Measurements from ENCODE around the gene BCL2L15.
A peak's percentile ranks its signal among the peaks of the same experiment; 100 is the strongest.

Gene BCL2L15

GRCh38 chr1:113890816-113891215 lies 3.4 kb upstream of the BCL2L15 start:
- H3K27me3 ChIP-seq (ENCODE audit: insufficient read depth, low read length, poor library complexity) = no peaks in the 10 kb centered on the region
- DNase-seq (no peak), ATAC-seq (ENCODE audit: insufficient read depth, low read depth) (no peak)
- no peaks in the 10 kb centered on the region for H3K9me3 ChIP-seq (ENCODE audit: insufficient read depth, low read length, severe bottlenecking)
- H3K79me2 ChIP-seq (ENCODE audit: insufficient read depth, low read length) = no peaks in the 10 kb centered on the region
- no peak overlapping the region for H2AFZ ChIP-seq (ENCODE audit: low read depth, low read length)
- H3K27ac ChIP-seq (ENCODE audit: low read length) = no peak overlapping the region
- no peaks in the 10 kb centered on the region for H4K20me1 ChIP-seq (ENCODE audit: insufficient read depth, low read length)
- no peak overlapping the region for H3K4me3 ChIP-seq (ENCODE audit: low read depth in 1 of 2, low read length in 2 of 2)
- H3K4me2 ChIP-seq (ENCODE audit: insufficient read depth, low read length) = no peak overlapping the region
- no peak overlapping the region for H3K9ac ChIP-seq (ENCODE audit: low read depth, low read length)
- peaks cover 20% of the 10 kb centered on the region for H3K36me3 ChIP-seq (ENCODE audit: insufficient read depth, low read length)
- 0 out of 2 replicates have a peak, but pooled peaks cover 3% of the 10 kb centered on the region for H3K4me1 ChIP-seq (ENCODE audit: insufficient read depth, low read length)
- TF ChIP-seq EZH2 (IDR thresholded peaks at IDR 0.05; ENCODE audit: borderline replicate concordance, low read depth, low read length, severe bottlenecking) = no peak
- no peak for TF ChIP-seq CTCF (IDR thresholded peaks at IDR 0.05; ENCODE audit: borderline replicate concordance, extremely low read depth, low read length, poor library complexity, severe bottlenecking)

- Histone ChIP-seq H3K4me3 (ENCODE audit: low read depth in 1 of 2, low read length in 2 of 2) (no peak overlapping the region), H3K9me3 (ENCODE audit: insufficient read depth, low read length, severe bottlenecking) (no peaks in the 10 kb centered on the region), H3K4me2 (ENCODE audit: insufficient read depth, low read length) (no peak overlapping the region), H3K9ac (ENCODE audit: low read depth, low read length) (no peak overlapping the region), H2AFZ (ENCODE audit: low read depth, low read length) (no peak overlapping the region), H3K36me3 (ENCODE audit: insufficient read depth, low read length) (no peaks in the 10 kb centered on the region), H3K4me1 (ENCODE audit: insufficient read depth, low read length) (peaks cover 5% of the 10 kb centered on the region; the same call in 1 of the 2 replicates), H4K20me1 (ENCODE audit: insufficient read depth, low read length) (no peaks in the 10 kb centered on the region), H3K27ac (ENCODE audit: low read length) (no peak overlapping the region), H3K27me3 (ENCODE audit: insufficient read depth, low read length, poor library complexity) (no peaks in the 10 kb centered on the region), H3K79me2 (ENCODE audit: insufficient read depth, low read length) (no peaks in the 10 kb centered on the region)
- TF ChIP-seq EZH2 (IDR thresholded peaks at IDR 0.05; ENCODE audit: borderline replicate concordance, low read depth, low read length, severe bottlenecking) (no peak), CTCF (IDR thresholded peaks at IDR 0.05; ENCODE audit: borderline replicate concordance, extremely low read depth, low read length, poor library complexity, severe bottlenecking) (no peak)
- DNase-seq (no peak), ATAC-seq (ENCODE audit: insufficient read depth, low read depth) (no peak)
These were observed 672 bp downstream of the BCL2L15 start for GRCh38 chr1:113886417-113887401.

- Histone ChIP-seq H3K4me1 (ENCODE audit: insufficient read depth, low read length) (peaks cover 33% of the 10 kb centered on the region), H3K27ac (ENCODE audit: low read length) (peak overlapping the region; percentile 48; the same call in 1 of the 2 replicates), H2AFZ (ENCODE audit: low read depth, low read length) (peak overlapping the region; percentile 35; the same call in 1 of the 2 replicates), H3K9ac (ENCODE audit: low read depth, low read length) (no peak overlapping the region), H4K20me1 (ENCODE audit: insufficient read depth, low read length) (no peaks in the 10 kb centered on the region), H3K4me2 (ENCODE audit: insufficient read depth, low read length) (no peak overlapping the region), H3K9me3 (ENCODE audit: insufficient read depth, low read length, severe bottlenecking) (no peaks in the 10 kb centered on the region), H3K36me3 (ENCODE audit: insufficient read depth, low read length) (no peaks in the 10 kb centered on the region), H3K4me3 (ENCODE audit: low read depth in 1 of 2, low read length in 2 of 2) (no peak overlapping the region), H3K27me3 (ENCODE audit: insufficient read depth, low read length, poor library complexity) (no peaks in the 10 kb centered on the region), H3K79me2 (ENCODE audit: insufficient read depth, low read length) (no peaks in the 10 kb centered on the region)
- TF ChIP-seq EZH2 (IDR thresholded peaks at IDR 0.05; ENCODE audit: borderline replicate concordance, low read depth, low read length, severe bottlenecking) = no peak
- no peak for TF ChIP-seq CTCF (IDR thresholded peaks at IDR 0.05; ENCODE audit: borderline replicate concordance, extremely low read depth, low read length, poor library complexity, severe bottlenecking)
- ATAC-seq (ENCODE audit: insufficient read depth, low read depth) (no peak), DNase-seq (no peak)
These were observed 5.7 kb downstream of the BCL2L15 start for GRCh38 chr1:113881661-113882060.
